GM18498 (cell line): Measurements from ENCODE around the gene PRKN.

Experiments
- ATAC-seq: cut with Tn5 transposase; IDR thresholded peaks from one replicate; pipeline ENCODE4 v1.9.1; 2021; ENCODE audit warnings: mild to moderate bottlenecking, moderate library complexity; ENCODE audit not compliant: unreplicated experiment

PRKN gene

DNA sequence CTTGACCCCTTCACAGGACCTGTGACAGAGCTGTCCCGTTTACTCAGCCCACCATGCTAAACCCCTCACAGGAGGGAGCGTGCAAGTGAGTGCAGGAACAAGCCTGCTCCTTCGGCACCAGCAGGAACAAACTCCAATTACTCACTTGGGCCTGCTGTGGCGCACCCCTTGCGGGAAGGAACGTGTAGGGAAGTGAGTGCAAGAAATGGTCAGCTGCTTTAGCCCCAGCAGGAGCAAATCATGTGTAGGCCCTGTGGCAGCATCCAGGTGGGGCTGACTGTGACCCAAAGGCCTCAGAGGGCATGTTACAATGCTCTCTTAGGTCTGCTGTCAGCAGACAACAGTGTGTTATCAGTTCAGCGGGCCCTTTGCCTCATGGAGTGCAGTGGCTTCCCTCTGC, 574.4 kb downstream of the PRKN start:
- no peak for ATAC-seq

DNA sequence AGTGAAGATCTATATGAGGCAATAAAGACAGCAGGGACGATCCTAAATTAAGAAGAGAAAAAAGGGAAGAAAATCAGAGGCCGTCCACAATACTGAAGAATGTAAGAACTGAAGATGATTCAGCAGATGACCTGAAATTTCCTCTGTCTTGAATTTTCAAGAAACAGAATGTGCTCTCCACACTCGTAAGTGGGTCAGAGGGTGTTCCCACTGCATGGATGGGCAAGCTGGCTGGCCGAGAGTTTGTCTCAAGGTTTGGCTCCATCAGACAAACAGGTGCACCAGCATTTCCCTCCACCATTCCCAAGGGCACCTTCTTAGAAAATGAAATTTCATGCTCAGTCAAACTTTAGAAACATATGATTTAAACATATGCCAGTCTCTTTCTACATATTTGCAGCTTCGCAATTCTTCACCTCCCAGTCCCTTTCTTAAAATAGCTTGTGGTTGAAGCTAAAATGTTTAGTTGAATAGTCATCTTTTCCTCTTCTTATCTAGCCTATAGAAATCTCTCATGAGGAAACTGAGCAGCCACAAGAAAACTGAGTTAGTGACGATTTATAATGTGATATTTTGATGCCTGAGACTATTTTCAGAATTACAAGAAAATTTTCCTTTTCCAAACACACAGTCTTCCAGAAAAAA, 576.4 kb downstream of the PRKN start:
- no peak for ATAC-seq

DNA sequence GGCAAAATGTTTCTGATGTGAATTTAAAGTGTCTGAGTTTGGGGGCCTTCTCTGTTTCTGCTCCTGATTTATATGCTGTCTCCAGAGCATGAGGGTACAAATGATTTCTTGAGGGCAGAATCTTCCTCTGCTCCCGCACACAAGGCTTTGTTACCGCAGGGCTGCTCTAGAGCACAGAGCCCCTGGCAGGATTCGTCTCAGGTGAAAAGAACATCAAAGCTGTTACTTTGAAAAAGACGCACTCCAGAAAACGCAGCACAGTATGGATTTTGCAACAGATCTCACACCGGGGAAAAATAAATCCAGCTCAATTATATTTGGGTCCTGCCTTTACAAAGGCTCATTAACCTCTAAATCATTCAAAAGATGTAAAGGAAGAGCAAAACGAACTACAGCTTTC, 577.3 kb downstream of the PRKN start:
- ATAC-seq, result no peak

DNA sequence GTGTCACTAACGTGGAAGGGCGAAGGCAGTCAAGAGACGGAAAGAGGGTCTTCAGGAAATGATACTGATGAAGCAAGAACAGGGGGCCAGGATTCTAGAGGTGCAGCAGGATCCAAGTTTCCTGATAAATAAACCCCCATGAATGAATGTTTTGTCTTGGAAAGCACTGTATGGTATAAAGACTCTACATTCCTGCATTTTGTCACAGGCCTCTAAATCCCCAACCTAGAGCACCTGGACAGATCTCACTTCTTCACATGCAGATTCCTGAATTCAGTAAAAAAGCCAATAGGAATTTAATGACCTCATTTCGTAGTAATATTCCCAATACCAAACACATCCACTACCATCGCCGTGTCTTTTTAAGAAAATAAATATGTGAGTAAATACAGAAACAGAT, 577.8 kb downstream of the PRKN start:
- no peak for ATAC-seq

DNA sequence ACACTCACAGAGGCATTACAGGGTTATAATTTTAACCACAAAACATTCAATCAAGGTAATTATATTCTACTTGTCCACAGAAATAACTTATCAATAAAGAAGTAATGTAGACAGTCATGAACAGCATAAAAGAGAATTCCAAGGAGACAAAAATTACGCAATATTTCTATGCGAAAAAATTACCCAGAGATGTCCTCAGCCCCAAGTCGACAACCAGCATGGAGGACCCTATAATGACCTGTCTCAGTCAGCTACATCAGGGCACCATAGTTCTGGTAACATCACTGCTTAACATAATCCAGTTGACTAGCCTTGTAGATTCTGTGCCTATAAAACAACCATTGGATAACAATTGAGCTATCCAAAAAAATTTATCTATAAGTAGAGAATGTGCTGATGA, 579.8 kb downstream of the PRKN start:
- ATAC-seq, result no peak

DNA sequence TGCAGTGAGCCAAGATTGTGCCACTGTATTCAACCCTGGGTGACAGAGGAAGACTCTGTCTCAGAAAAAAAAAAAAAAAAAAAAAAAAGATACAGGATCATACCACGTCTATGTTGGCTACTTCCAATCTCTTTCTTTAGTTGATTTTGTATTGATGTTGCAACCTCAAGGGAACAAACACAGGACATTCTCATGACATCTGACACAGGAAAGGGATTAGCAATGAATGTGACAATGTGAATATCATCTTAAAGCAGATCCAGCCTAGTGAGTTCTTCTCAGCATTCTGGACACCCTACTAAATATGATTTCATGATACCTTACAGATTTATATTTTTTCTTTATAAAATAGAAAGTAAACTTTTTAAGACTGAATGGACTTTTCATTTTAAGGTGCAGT, 580.3 kb downstream of the PRKN start:
- ATAC-seq, result no peak

DNA sequence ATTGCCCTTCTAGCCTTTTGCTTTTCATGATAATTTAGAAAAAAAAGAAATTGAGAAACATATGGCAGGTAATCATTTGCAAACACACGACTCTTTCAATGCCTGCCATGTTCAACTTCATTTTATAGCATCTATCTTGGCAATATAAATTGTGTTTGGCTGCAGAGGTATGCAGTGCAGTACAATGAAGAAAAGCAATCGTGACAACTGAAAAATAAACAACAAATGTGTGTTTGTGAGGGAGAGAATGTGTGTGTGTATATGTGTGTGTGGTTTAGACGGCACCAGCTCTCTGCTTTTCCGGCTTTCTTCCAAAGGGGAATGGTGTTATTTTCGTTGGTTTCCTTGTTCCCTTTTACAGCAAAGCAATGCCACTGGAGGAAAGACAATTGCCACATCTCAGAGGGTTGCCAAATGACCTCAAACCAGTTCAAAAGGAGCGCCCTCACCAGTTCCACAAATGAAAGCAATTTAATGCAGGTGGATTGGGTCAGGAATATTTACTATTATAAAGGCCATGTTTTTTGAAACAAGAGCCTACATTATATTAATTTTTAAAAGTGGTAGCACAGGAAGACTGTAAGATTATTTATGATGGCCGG, 587.2 kb downstream of the PRKN start:
- no peak for ATAC-seq

DNA sequence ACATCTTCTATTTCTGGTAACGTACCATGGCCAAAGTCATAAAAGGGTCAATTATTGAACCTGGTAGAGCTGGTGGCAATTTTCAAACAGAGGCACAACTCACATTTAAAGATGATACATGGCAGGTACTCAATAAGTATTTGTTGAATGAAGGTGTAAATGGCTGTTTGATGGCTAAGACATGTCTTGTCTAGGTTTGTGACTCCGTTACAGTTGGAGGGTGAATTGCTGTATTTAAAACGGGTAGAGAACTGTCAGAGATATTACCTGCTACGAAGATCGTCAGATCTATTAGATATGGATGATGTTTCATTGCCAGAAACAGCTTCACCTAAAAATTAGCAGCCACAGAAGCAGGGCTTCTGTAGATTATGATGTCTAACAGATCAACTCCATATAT, 601.9 kb downstream of the PRKN start:
- ATAC-seq, result no peak

DNA sequence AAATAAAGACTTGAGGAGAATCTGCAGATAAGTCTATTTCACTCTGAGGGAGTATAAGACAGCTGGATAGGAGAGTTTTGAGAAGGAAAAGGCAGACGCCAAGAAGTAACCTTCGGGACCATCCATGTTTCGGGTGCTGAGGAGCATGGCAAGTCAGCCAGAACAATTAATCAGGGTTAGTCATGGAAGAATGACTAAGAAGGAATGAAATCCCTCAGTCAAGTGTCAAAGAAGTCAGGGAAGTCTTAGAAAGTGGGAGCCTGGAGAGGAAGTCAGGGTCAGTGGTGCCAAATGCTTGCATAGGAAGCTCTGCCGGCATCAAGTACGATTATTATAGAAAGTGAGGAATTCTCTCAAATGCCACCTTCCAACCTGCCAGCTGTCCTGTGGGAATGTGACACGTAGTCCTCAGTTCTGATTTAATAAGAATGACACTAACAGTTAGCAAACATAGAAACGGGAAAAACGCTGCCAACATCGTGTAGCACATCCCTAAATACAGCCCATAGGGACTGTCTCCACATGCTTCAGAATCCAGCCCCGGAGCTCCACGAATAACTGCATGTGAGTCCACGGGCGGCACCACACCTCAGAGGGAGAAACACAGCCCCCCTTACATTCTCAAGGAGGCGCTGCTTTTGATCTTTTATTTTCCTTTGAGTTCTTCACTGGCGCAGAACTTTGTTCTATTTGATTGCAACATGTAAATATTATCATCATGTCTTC, 602.7 kb downstream of the PRKN start:
- ATAC-seq, result no peak

DNA sequence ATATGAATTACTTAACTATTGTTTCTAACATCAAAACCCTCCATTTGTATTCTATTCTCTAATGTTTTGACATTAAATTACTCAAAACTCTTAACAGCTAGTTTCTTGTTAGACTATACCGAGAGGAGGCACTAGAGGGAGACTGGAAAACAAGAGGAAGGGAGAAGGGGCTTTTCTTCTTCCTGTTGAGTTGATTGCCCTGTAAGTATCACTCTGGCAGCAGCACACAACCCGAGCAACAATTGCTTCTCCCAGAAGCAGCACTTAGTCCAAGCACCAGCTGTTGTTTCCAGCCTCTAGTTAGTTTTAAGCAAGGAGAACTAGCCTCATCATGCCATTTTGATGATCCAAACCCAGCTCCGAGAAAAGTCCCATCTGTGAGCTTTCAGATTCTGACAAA, 603.8 kb downstream of the PRKN start:
- no peak for ATAC-seq

DNA sequence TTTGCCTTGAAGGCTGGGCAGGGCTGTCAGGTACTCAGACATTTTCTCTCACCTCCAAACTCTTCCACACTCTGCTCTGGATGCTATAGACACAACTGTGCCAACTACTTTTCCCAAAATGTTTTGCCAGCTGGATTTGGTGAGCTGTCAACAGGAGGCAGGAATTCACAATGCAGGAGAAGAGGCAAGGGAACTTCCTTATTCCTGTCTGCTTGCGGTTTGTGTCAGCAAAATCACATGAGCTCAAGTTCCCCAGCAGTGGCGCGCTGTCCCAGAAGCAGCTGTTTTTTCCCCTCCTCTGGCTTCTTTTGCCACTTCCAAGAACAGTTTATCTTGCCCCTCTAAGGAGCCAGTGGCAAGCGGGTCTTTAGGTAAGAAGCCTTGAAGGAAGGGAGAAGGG, 608.2 kb downstream of the PRKN start:
- no peak for ATAC-seq

DNA sequence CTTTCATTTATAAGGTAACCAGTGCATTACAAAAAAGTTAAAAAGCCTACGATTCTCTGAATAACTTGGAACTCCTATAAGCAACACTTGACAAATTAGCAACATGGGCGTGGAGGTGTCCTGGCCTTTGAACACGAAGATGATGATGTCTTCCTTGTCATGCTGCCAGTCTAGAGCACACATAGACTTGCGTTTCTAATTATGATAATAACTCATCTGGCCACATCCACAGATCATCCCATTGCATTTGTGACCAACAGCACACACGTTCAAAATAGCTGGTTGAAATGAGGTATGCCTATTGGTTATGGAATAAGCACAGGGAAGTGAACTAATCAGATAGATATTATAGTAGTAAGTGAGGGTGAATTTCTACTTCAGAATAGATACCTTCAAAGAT, 608.9 kb downstream of the PRKN start:
- ATAC-seq, result no peak

DNA sequence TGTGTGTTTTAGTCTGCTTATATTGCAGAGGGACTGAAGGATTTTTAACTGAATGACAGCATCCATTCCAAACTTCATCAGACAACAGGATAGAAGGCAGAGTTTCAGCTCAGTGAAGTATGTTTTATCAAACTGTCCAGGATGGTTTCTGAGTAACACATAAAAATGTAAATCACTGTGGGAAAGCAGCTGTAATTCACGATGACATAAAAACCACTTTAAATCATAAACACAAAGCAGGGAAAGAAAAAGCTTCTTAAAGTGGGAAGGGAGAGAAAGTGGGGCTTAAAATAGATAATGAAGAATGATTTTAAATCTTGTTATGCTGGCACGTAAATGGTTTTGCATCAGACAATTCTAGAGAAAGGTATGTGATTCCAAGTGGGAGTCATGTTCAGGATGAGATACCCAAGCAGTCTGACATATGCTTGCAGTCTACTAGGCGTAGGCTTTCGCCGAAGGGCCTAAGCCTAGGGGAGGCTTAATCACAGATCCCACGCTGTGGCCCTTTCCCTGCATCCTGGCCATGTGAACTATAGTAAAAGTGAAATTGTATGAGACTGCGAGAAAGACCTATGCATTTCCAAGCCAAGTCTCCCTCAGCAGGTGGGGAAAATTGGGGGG, 610.6 kb downstream of the PRKN start:
- ATAC-seq, result no peak

DNA sequence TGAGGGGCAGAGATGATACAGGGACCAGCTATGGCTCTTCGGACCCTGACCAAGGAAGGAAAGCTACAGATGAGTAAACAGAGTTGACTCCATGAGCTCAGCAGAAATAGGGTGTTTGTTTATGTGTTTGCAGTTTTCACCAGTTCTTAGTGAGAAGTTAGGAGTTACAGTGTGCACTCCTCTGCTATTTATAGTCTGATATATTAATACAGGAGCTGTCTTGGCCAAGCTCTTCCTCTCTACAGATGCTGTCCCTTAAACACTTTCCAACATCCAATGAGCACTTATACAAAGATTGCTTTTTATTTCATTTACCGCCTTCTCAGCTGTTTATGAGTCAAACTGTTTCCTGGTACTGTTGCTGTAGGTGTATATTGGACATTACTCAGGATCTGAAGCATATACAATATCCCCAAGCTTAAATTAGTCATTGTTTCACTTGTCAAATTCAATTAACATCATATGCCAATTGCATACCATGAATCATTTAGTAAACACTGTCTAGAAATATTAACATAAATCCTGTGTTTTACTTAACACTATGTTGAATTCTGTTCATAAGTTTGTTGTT, 618.0 kb downstream of the PRKN start:
- ATAC-seq, result no peak

DNA sequence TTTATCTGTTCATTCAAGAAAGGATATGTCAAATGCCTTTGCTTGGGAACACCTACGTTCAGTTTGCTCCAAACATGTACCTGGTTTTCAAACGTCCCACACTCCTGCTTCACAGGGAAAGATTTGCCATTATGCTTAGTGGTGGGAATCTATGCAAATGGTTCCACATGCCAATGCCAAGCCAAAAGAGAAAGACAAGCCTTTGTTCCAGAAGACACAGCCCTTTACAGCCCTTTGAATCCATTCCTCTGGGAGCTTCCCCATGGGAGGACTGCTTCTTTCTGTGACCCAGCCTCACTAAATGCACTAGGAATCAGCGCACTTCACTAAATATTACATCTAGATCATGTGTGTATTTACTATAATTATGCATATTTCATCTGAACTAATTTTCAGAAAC, 619.5 kb downstream of the PRKN start:
- no peak for ATAC-seq

DNA sequence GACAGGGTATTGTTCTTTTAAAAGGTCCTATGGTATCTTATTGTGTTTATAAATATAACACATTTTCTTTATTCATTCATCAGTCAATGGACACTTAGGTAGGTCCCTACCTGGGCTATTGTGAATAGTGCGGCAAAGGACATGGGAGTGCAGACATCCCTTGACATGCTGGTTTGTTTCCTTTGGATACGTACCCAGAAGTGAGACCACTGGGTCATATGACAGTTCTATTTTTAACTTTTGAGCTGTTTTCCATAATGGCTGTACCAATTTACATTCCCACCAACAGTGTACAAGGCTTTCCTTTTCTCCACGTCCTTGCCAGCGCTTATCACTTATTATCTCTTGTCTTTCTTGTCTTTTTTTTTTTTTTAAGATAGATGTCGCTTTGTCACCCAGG, 627.5 kb downstream of the PRKN start:
- ATAC-seq, result no peak

DNA sequence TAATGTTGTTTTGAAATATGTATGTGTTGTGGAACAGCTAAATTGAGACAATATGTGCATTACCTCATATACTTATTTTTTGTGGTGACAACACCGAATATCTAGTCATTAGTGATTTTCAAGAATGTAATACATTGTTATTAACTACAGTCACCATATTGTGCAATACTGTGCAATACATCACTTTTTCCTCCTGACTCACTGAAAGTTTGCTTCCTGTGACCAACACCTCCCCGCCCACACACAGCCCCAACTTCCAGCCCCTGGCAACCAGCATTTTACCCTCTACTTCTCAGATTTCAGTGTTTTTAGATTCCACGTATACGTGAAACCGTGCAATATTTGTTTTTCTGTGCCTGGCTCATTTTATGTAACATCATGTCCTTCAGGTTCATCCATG, 627.9 kb downstream of the PRKN start:
- ATAC-seq, result no peak

DNA sequence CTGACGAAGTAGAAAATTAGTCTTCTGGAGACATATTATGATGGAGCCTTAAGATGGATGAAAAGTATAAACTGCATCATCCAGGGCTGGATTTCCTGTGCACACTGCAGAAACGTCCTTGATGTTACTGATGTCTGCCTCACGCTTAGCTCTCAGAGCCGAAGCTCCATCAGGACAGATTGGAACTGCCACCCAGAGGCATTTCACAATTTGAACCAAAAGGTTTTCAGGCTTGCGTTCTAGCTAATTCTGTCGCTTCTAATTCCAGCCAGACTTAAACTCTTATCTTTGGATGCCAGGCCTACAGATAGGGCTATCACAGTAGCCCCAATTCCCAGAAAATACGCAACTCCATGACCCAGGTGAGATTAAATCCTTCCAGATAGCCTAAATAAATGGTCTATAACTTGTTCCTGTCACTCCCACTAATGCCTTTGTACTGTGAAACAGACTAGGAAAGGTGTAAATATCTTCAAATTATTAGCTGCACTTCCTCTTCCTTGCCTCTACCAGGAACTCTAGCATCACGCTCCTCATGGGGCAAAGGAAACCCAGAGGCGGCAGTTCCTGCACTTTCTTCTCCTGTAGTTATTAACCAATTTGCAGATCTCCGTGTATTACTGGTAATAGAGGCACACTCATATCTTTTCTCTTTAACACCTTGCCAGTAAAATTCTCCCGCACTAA, 634.6 kb downstream of the PRKN start:
- no peak for ATAC-seq

DNA sequence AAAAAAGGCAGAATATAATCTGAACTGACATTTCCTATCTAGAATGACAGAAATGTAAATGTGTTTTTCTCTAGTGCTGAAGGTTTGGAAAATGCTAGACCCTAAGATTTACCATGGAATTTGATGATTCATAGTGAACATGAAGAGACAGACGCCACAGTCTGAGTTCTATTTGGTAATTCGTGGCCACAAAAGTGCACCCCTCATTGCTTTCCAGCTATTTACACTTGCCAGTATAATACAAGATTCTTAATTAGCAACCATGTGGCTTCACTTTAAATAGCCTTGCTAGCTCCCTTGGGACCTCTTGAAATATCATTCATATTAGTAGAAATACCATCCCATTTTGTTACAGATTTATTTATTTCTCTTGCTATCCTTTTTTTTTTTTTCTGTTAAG, 636.8 kb downstream of the PRKN start:
- no peak for ATAC-seq

DNA sequence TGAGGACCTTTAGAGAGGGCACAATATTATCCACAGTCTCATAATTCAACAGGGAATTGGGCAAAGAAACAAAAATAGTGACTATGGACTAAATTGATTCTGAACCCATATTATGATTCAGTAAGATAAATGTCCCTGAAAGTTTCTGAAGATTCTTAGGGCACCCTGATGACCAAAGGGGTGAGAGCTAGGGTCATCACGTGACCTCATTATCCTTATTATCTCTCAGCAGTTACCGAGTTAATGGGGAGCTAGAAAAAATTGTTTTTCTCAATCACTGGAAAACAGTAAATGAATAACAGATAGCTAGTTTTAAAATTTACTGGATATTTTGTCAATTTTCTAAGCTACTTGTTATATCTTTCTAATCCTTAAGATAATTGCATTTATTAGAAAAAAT, 639.5 kb downstream of the PRKN start:
- ATAC-seq, result no peak

DNA sequence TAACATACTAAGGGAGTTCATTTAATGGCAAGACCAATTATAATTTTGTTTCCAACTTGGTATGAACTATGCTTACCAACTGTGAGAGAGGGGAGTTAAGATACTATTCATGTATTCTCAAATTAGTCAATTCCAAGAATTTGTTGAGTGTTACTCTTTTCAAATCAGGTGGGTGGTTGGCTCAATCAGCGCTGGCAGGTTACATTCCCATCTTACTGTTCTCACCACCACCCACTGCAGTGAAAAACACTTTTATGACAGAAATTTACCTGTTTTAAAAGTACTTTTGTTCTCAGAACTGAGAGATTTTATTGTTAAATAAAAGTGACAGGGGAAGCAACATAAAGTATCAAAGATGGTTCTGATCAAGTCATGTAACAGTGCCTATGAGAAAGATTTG, 642.0 kb downstream of the PRKN start:
- ATAC-seq, result no peak
